ENCODE data around the gene TBC1D4. TPM values are rescaled to one million over a fixed set of nuclear protein-coding genes. Genes with fewer than 3 reads are reported as not detected.

TBC1D4 gene
- 10 to 100 TPM; 14.7 to 23.7 TPM for total RNA-seq

- no peaks in the 10 kb centered on the region for H3K9me3 Mint-ChIP-seq
- peak; percentile 81 for ATAC-seq (replicated peaks)
- peaks cover 56% of the 10 kb centered on the region for H3K27me3 Mint-ChIP-seq
- peak within 1 kb of the TSS; percentile 96 for H3K4me3 Mint-ChIP-seq
- H3K27ac Mint-ChIP-seq, result peak within 1 kb of the TSS; percentile 59
- peaks cover 6% of the 10 kb centered on the region for H3K36me3 Mint-ChIP-seq (ENCODE audit: low read depth)
- H3K4me1 Mint-ChIP-seq, result peaks cover 11% of the 10 kb centered on the region
These were observed at the start of gene TBC1D4 for GRCh38 chr13:75482070-75482819. TSS of gene TBC1D4 (minus strand) at chr13:75482169. CDS start at chr13:75481767, 402 bp downstream.

GRCh38 chr13:75530549-75530961 lies 48.6 kb upstream of the TBC1D4 start:
- ATAC-seq (replicated peaks), result peak; percentile 78
- Mint-ChIP-seq H3K27ac (no peak overlapping the region), H3K4me1 (peaks cover 21% of the 10 kb centered on the region), H3K27me3 (no peaks in the 10 kb centered on the region), H3K9me3 (no peaks in the 10 kb centered on the region), H3K36me3 (ENCODE audit: low read depth) (peaks cover 84% of the 10 kb centered on the region), H3K4me3 (no peak overlapping the region)

- Mint-ChIP-seq H3K4me1 (no peaks in the 10 kb centered on the region), H3K27ac (no peak overlapping the region), H3K4me3 (no peak overlapping the region), H3K27me3 (no peaks in the 10 kb centered on the region), H3K36me3 (ENCODE audit: low read depth) (peaks cover 19% of the 10 kb centered on the region), H3K9me3 (peaks cover 5% of the 10 kb centered on the region)
- no peak for ATAC-seq (replicated peaks)
These were observed 40.0 kb upstream of the TBC1D4 start for GRCh38 chr13:75521956-75522355.

GRCh38 chr13:75518439-75519088 lies 36.6 kb upstream of the TBC1D4 start:
- Mint-ChIP-seq H3K27ac (no peak overlapping the region), H3K4me1 (no peaks in the 10 kb centered on the region), H3K4me3 (no peak overlapping the region), H3K27me3 (peaks cover 9% of the 10 kb centered on the region), H3K36me3 (ENCODE audit: low read depth) (no peaks in the 10 kb centered on the region), H3K9me3 (peaks cover 8% of the 10 kb centered on the region)
- ATAC-seq (replicated peaks), result no peak

- H3K4me1 Mint-ChIP-seq, result no peaks in the 10 kb centered on the region
- peaks cover 3% of the 10 kb centered on the region for H3K9me3 Mint-ChIP-seq
- ATAC-seq (replicated peaks), result no peak
- H3K36me3 Mint-ChIP-seq (ENCODE audit: low read depth), result no peaks in the 10 kb centered on the region
- H3K4me3 Mint-ChIP-seq, result no peak overlapping the region
- peaks cover 15% of the 10 kb centered on the region for H3K27me3 Mint-ChIP-seq
- no peak overlapping the region for H3K27ac Mint-ChIP-seq
These were observed 32.4 kb upstream of the TBC1D4 start for GRCh38 chr13:75514080-75514995.

GRCh38 chr13:75513271-75513670 lies 31.3 kb upstream of the TBC1D4 start:
- H3K4me3 Mint-ChIP-seq, result no peak overlapping the region
- ATAC-seq (replicated peaks), result no peak

GRCh38 chr13:75512253-75512652 lies 30.3 kb upstream of the TBC1D4 start:
- no peak overlapping the region for H3K27ac Mint-ChIP-seq
- ATAC-seq (replicated peaks), result no peak
- H3K4me1 Mint-ChIP-seq, result no peaks in the 10 kb centered on the region
- H3K27me3 Mint-ChIP-seq, result peaks cover 15% of the 10 kb centered on the region
- H3K9me3 Mint-ChIP-seq, result peaks cover 3% of the 10 kb centered on the region
- no peak overlapping the region for H3K4me3 Mint-ChIP-seq
- H3K36me3 Mint-ChIP-seq (ENCODE audit: low read depth), result no peaks in the 10 kb centered on the region

More at GRCh38 chr13:75513271-75513670, 31.3 kb upstream of the TBC1D4 start:
- Mint-ChIP-seq H3K27ac (no peak overlapping the region), H3K4me1 (no peaks in the 10 kb centered on the region), H3K27me3 (peaks cover 15% of the 10 kb centered on the region), H3K9me3 (peaks cover 3% of the 10 kb centered on the region), H3K36me3 (ENCODE audit: low read depth) (no peaks in the 10 kb centered on the region)

GRCh38 chr13:75511051-75511625 lies 29.2 kb upstream of the TBC1D4 start:
- Mint-ChIP-seq H3K36me3 (ENCODE audit: low read depth) (no peaks in the 10 kb centered on the region), H3K27ac (no peak overlapping the region), H3K4me1 (no peaks in the 10 kb centered on the region), H3K9me3 (peaks cover 3% of the 10 kb centered on the region), H3K4me3 (no peak overlapping the region), H3K27me3 (peaks cover 12% of the 10 kb centered on the region)
- ATAC-seq (replicated peaks), result no peak

- Mint-ChIP-seq H3K9me3 (no peaks in the 10 kb centered on the region), H3K4me3 (no peak overlapping the region), H3K36me3 (ENCODE audit: low read depth) (no peaks in the 10 kb centered on the region), H3K27ac (no peak overlapping the region), H3K4me1 (no peaks in the 10 kb centered on the region), H3K27me3 (peaks cover 2% of the 10 kb centered on the region)
- ATAC-seq (replicated peaks), result no peak
These were observed 26.1 kb upstream of the TBC1D4 start for GRCh38 chr13:75508002-75508548.

- no peaks in the 10 kb centered on the region for H3K36me3 Mint-ChIP-seq (ENCODE audit: low read depth)
- H3K27ac Mint-ChIP-seq, result no peak overlapping the region
- ATAC-seq (replicated peaks), result no peak
- H3K4me1 Mint-ChIP-seq, result no peaks in the 10 kb centered on the region
- H3K9me3 Mint-ChIP-seq, result no peaks in the 10 kb centered on the region
- H3K27me3 Mint-ChIP-seq, result no peaks in the 10 kb centered on the region
- H3K4me3 Mint-ChIP-seq, result no peak overlapping the region
These were observed 25.3 kb upstream of the TBC1D4 start for GRCh38 chr13:75507027-75508001.

GRCh38 chr13:75506018-75506417 lies 24.0 kb upstream of the TBC1D4 start:
- H3K4me3 Mint-ChIP-seq, result no peak overlapping the region
- H3K36me3 Mint-ChIP-seq (ENCODE audit: low read depth), result no peaks in the 10 kb centered on the region
- H3K27me3 Mint-ChIP-seq, result no peaks in the 10 kb centered on the region
- H3K27ac Mint-ChIP-seq, result no peak overlapping the region
- no peak for ATAC-seq (replicated peaks)
- H3K9me3 Mint-ChIP-seq, result no peaks in the 10 kb centered on the region
- H3K4me1 Mint-ChIP-seq, result no peaks in the 10 kb centered on the region

- H3K9me3 Mint-ChIP-seq, result no peaks in the 10 kb centered on the region
- ATAC-seq (replicated peaks), result no peak
- no peak overlapping the region for H3K27ac Mint-ChIP-seq
- H3K27me3 Mint-ChIP-seq, result no peaks in the 10 kb centered on the region
- H3K4me1 Mint-ChIP-seq, result no peaks in the 10 kb centered on the region
- no peaks in the 10 kb centered on the region for H3K36me3 Mint-ChIP-seq (ENCODE audit: low read depth)
- no peak overlapping the region for H3K4me3 Mint-ChIP-seq
These were observed 23.4 kb upstream of the TBC1D4 start for GRCh38 chr13:75505327-75505726.

GRCh38 chr13:75495938-75496337 lies 14.0 kb upstream of the TBC1D4 start:
- Mint-ChIP-seq H3K4me3 (no peak overlapping the region), H3K9me3 (no peaks in the 10 kb centered on the region), H3K4me1 (no peaks in the 10 kb centered on the region), H3K36me3 (ENCODE audit: low read depth) (no peaks in the 10 kb centered on the region), H3K27ac (no peak overlapping the region), H3K27me3 (peaks cover 22% of the 10 kb centered on the region)
- no peak for ATAC-seq (replicated peaks)

All from activated T-helper 17 cell treated with anti-CD3 and anti-CD28 coated beads, Interleukin-2, amount 50 U/mL, for 72 hours (primary cell).